Spleen (tissue), 7 donors: Measurements from ENCODE around the gene CHODL.

Experiments
- POLR2A ChIP-seq, 3 donors: fragments of 450-650 bp; IDR thresholded peaks; one replicate each; pipeline ENCODE4 v1.5.1; 2017; ENCODE audit warnings: antibody characterized with exemption in 3 of 3, mild to moderate bottlenecking in 1 of 3
- TF ChIP-seq, protein P1 (sequence below), 11 experiments: fragments of 200-600 bp in 7 of 11; fragments of 450-650 bp in 4 of 11; sonication (generic) in 4 of 11; IDR thresholded peaks in 8 of 11; conservative IDR thresholded peaks in 3 of 11; 1 replicate in 7 of 11; 2 replicates in 4 of 11; pipeline versions ENCODE4 v1.4.0 to v1.8.0; 2016 to 2021; ENCODE audit warnings: antibody characterized with exemption in 11 of 11, inconsistent platforms in 4 of 11, mild to moderate bottlenecking in 1 of 11
- donor health status: DM: no; HTN: no; CAD: no; lungs with moderate emphysema.
- donor health status: DM: no; HTN: no; CAD: no.
- donor health status: DM: no; HTN: no; CAD: no.

DNA sequence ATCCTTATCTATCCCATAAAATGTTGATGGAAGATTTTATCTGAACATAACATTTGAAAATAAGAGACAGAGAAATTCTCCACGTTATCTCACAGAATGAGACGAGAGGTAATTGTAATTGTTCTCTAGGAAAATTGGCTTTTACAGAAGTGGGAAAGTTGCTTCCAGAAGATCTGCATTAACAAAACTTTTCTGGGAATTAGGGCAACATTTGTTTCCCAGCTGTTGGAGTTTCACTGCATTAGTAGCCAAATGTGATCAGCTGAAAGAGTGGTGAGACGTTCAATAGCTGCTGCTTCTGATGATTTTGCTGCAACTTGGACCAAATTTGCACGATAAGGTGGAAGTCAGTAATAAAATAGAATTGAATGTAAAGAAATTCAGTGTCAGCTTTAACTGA is 7.6 kb downstream of the CHODL start:
- TF ChIP-seq, protein P1, sequence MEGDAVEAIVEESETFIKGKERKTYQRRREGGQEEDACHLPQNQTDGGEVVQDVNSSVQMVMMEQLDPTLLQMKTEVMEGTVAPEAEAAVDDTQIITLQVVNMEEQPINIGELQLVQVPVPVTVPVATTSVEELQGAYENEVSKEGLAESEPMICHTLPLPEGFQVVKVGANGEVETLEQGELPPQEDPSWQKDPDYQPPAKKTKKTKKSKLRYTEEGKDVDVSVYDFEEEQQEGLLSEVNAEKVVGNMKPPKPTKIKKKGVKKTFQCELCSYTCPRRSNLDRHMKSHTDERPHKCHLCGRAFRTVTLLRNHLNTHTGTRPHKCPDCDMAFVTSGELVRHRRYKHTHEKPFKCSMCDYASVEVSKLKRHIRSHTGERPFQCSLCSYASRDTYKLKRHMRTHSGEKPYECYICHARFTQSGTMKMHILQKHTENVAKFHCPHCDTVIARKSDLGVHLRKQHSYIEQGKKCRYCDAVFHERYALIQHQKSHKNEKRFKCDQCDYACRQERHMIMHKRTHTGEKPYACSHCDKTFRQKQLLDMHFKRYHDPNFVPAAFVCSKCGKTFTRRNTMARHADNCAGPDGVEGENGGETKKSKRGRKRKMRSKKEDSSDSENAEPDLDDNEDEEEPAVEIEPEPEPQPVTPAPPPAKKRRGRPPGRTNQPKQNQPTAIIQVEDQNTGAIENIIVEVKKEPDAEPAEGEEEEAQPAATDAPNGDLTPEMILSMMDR (IDR thresholded peaks at IDR 0.05 in 8 of 11, conservative IDR thresholded peaks at IDR 0.05 in 3 of 11) = no peak
- TF ChIP-seq POLR2A (IDR thresholded peaks at IDR 0.05) = no peak
